GM23338 (cell line): Measurements from ENCODE around the gene RRP9. TPM values are rescaled to one million over a fixed set of nuclear protein-coding genes. Genes with fewer than 3 reads are reported as not detected.

Source experiments
- ATAC-seq: fragments of 200-7000 bp; cut with Tn5 transposase; 3 replicates; pipeline ENCODE4 v1.9.1; 2020
- DNase-seq: peaks from one replicate; pipeline ENCODE4 v3.0.0-alpha.2; 2015; ENCODE audit warnings: low spot score
- H2AFZ ChIP-seq: fragments of 200-600 bp; sonication (generic); 2 replicates; pipeline ENCODE4 v1.8.0; 2016; ENCODE audit warnings: antibody characterized with exemption, mild to moderate bottlenecking, moderate library complexity
- H3F3A ChIP-seq: fragments of 200-600 bp; sonication (generic); replicated peaks from 2 replicates; pipeline ENCODE4 v1.8.0; 2017; ENCODE audit warnings: antibody characterized with exemption, mixed run types, low read depth
- H3K27ac ChIP-seq: fragments of 200-600 bp; sonication (generic); 2 replicates; pipeline ENCODE4 v1.6.1; 2016; ENCODE audit warnings: low read depth
- H3K27me3 ChIP-seq: fragments of 200-600 bp; sonication (generic); 2 replicates; pipeline ENCODE4 v1.8.0; 2016; ENCODE audit warnings: mild to moderate bottlenecking, mixed run types, moderate library complexity; ENCODE audit not compliant: insufficient read depth
- H3K36me3 ChIP-seq: fragments of 200-600 bp; sonication (generic); 2 replicates; pipeline ENCODE4 v1.8.0; 2016; ENCODE audit warnings: mild to moderate bottlenecking; ENCODE audit not compliant: insufficient read depth
- H3K4me1 ChIP-seq: fragments of 200-600 bp; sonication (generic); 2 replicates; pipeline ENCODE4 v1.8.0; 2016; ENCODE audit warnings: mild to moderate bottlenecking, moderate library complexity; ENCODE audit not compliant: insufficient read depth
- H3K4me2 ChIP-seq: fragments of 200-600 bp; sonication (generic); 2 replicates; pipeline ENCODE4 v1.7.1; 2017; ENCODE audit warnings: mixed run types
- H3K4me3 ChIP-seq: fragments of 200-600 bp; sonication (generic); 2 replicates; pipeline ENCODE4 v1.6.1; 2016; ENCODE audit warnings: mixed run types
- H3K79me2 ChIP-seq: fragments of 200-600 bp; sonication (generic); replicated peaks from 2 replicates; pipeline ENCODE4 v1.8.0; 2017; ENCODE audit warnings: mild to moderate bottlenecking; ENCODE audit not compliant: insufficient read depth
- H3K9me2 ChIP-seq: fragments of 200-600 bp; sonication (generic); 2 replicates; pipeline ENCODE4 v1.8.0; 2017; ENCODE audit not compliant: insufficient read depth
- H4K20me1 ChIP-seq: fragments of 200-600 bp; sonication (generic); replicated peaks from 2 replicates; pipeline ENCODE4 v1.8.0; 2017; ENCODE audit warnings: mild to moderate bottlenecking; ENCODE audit not compliant: insufficient read depth
- H3K27ac Mint-ChIP-seq: 2 replicates; pipeline ENCODE4 v1.8.0; 2020; ENCODE audit warnings: inconsistent platforms, mild to moderate bottlenecking, moderate library complexity, mixed read lengths
- H3K27me3 Mint-ChIP-seq: 3 replicates; pipeline ENCODE4 v1.8.0; 2022; ENCODE audit warnings: low read depth, mild to moderate bottlenecking, moderate library complexity, mixed read lengths, inconsistent platforms; ENCODE audit not compliant: insufficient read depth, poor library complexity
- H3K36me3 Mint-ChIP-seq: 3 replicates; pipeline ENCODE4 v1.8.0; 2021; ENCODE audit warnings: low read depth, mild to moderate bottlenecking, inconsistent platforms, moderate library complexity, mixed read lengths
- H3K4me1 Mint-ChIP-seq: 3 replicates; pipeline ENCODE4 v1.8.0; 2020; ENCODE audit warnings: mild to moderate bottlenecking, inconsistent platforms, mixed read lengths
- H3K4me3 Mint-ChIP-seq: 3 replicates; pipeline ENCODE4 v1.8.0; 2021; ENCODE audit warnings: moderate library complexity, mild to moderate bottlenecking, inconsistent platforms, mixed read lengths
- H3K9me3 Mint-ChIP-seq: 3 replicates; pipeline ENCODE4 v1.8.0; 2020; ENCODE audit warnings: moderate library complexity, mild to moderate bottlenecking, inconsistent platforms, mixed read lengths
- EZH2 ChIP-seq: fragments of 200-600 bp; sonication (generic); IDR thresholded peaks from one replicate; pipeline ENCODE4 v1.8.0; 2017; ENCODE audit warnings: antibody characterized with exemption, mild to moderate bottlenecking, low read depth; ENCODE audit not compliant: unreplicated experiment
- EZH2phosphoT487 ChIP-seq: fragments of 200-600 bp; sonication (generic); IDR thresholded peaks from one replicate; pipeline ENCODE4 v1.8.1; 2018; ENCODE audit warnings: antibody characterized with exemption; ENCODE audit not compliant: unreplicated experiment
- REST ChIP-seq: IDR thresholded peaks from one replicate; pipeline ENCODE4 v1.6.1; 2018; ENCODE audit warnings: antibody characterized with exemption; ENCODE audit not compliant: unreplicated experiment
- STAT1 ChIP-seq: IDR thresholded peaks from one replicate; pipeline ENCODE4 v1.6.1; 2016; ENCODE audit warnings: antibody characterized with exemption; ENCODE audit not compliant: unreplicated experiment
- ZNF114 ChIP-seq: fragments of 250-450 bp; sonication (Bioruptor Pico); IDR thresholded peaks from 2 replicates; pipeline ENCODE4 v1.5.0; 2020; ENCODE audit warnings: mild to moderate bottlenecking, moderate library complexity
- ZNF331 ChIP-seq: fragments of 250-450 bp; sonication (Bioruptor Pico); IDR thresholded peaks from 2 replicates; pipeline ENCODE4 v1.5.0; 2020; ENCODE audit warnings: low read depth, mild to moderate bottlenecking, moderate library complexity
- polyA plus RNA-seq: library from polyadenylated mRNA; unstranded; fragments of >200 nt; fragmentation: Nextera tagmentation; extraction: Ambion mirVana; gene quantifications from 2 replicates; pipeline ENCODE4 v1.2.1, GENCODE V29; 2016
- total RNA-seq: library from RNA; depleted of rRNA; stranded (reverse); fragments of >200 nt; shearing (Covaris generic); gene quantifications from 2 replicates; pipeline ENCODE4 v1.2.3, GENCODE V29; 2014

RRP9 gene
- total and polyA plus RNA-seq, 2 experiments from 2014 or later: 62.4 to 68.1 TPM

- TF ChIP-seq REST: no peak
- no peak for TF ChIP-seq STAT1
- TF ChIP-seq ZNF114 (CRISPR knock-in tag): no peak
- no peak for TF ChIP-seq EZH2
- no peak for TF ChIP-seq ZNF331
- no peak for TF ChIP-seq EZH2phosphoT487
Measured at GRCh38 chr3:51971350-51971749, 29.6 kb upstream of the RRP9 start (continued).

- H3K9me2 ChIP-seq: no peaks in the 10 kb centered on the region
- H2AFZ ChIP-seq: no peak overlapping the region
- peaks cover 47% of the 10 kb centered on the region for H3K4me1 Mint-ChIP-seq
- peaks cover 25% of the 10 kb centered on the region for H3K27me3 ChIP-seq
- no peaks in the 10 kb centered on the region for H3K36me3 ChIP-seq
- H3F3A ChIP-seq: peaks cover 27% of the 10 kb centered on the region
- H3K27me3 Mint-ChIP-seq: peaks cover 37% of the 10 kb centered on the region
- H3K27ac Mint-ChIP-seq: no peak overlapping the region
- ATAC-seq (no peak), DNase-seq (no peak)
- peaks cover 38% of the 10 kb centered on the region for H3K4me1 ChIP-seq
- TF ChIP-seq ZNF114 (CRISPR knock-in tag): no peak
- H3K4me3 ChIP-seq: no peak overlapping the region
- no peak overlapping the region for H3K27ac ChIP-seq
- H4K20me1 ChIP-seq: no peaks in the 10 kb centered on the region
- no peak overlapping the region for H3K4me3 Mint-ChIP-seq
- no peaks in the 10 kb centered on the region; the same call in 1 of the 3 replicates for H3K9me3 Mint-ChIP-seq
- no peak overlapping the region for H3K4me2 ChIP-seq
- no peaks in the 10 kb centered on the region for H3K79me2 ChIP-seq
- peaks cover 3% of the 10 kb centered on the region; the same call in 2 of the 3 replicates for H3K36me3 Mint-ChIP-seq
Measured at GRCh38 chr3:51970606-51971300, 29.0 kb upstream of the RRP9 start.

DNA sequence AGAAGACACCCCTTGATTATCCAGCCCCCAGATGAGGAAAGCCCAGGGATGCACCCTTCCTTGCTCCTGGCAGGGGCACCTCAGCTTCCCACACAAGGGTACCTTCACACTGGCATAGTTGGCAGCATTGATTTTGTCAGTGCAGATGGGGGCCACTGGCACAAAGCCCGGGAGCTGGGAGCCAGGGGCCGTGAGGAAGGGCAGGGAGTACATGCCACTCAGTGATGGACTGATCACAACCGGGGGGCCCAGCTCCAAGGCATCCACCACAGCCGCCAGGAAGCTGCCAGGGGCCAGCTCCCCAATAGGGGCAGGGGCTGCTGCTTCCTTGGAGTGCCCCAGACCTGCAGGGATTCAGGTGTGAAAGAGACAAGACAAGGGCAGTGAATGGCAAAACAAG, 28.1 kb upstream of the RRP9 start:
- Mint-ChIP-seq H3K27me3 (peaks cover 35% of the 10 kb centered on the region), H3K4me1 (peaks cover 50% of the 10 kb centered on the region), H3K36me3 (peaks cover 7% of the 10 kb centered on the region; the same call in 2 of the 3 replicates), H3K9me3 (no peaks in the 10 kb centered on the region; the same call in 1 of the 3 replicates), H3K4me3 (no peak overlapping the region), H3K27ac (no peak overlapping the region)
- Histone ChIP-seq H3K9me2 (no peaks in the 10 kb centered on the region), H4K20me1 (no peaks in the 10 kb centered on the region), H3K79me2 (no peaks in the 10 kb centered on the region), H2AFZ (no peak overlapping the region), H3F3A (peaks cover 21% of the 10 kb centered on the region), H3K36me3 (no peaks in the 10 kb centered on the region), H3K4me3 (no peak overlapping the region), H3K27ac (no peak overlapping the region), H3K4me2 (peak overlapping the region; percentile 100; the same call in 1 of the 2 replicates), H3K4me1 (peaks cover 35% of the 10 kb centered on the region), H3K27me3 (peaks cover 17% of the 10 kb centered on the region)
- no peak for ATAC-seq
- no peak for DNase-seq
- TF ChIP-seq EZH2: no peak
- TF ChIP-seq STAT1: no peak
- no peak for TF ChIP-seq ZNF114 (CRISPR knock-in tag)
- no peak for TF ChIP-seq REST
- TF ChIP-seq ZNF331: no peak
- TF ChIP-seq EZH2phosphoT487: no peak
